ENCODE measurements around the gene BZW2. TPM values are rescaled to one million over a fixed set of nuclear protein-coding genes. Genes with fewer than 3 reads are reported as not detected.

Gene BZW2
- 65.3 and 102 TPM in 2 replicates for total RNA-seq

GRCh38 chr7:16645593-16646471, at the start of gene BZW2, which contains the start of gene ANKMY2:
BZW2 (plus strand) TSS chr7:16646181; CDS start chr7:16665444, 19,263 bp downstream.
ANKMY2 (minus strand) TSS chr7:16645754; CDS start chr7:16645573, 181 bp downstream.

GRCh38 chr7:16753102-16753931, 107.3 kb downstream of the BZW2 start, which contains the start of gene TSPAN13:
TSPAN13 (plus strand) TSS chr7:16753755; CDS start chr7:16753968, 213 bp downstream.

Other genes with a start within 250 kb of the BZW2 start
- 0.65 and 3.2 TPM in 2 replicates for gene CRPPA, start 224.6 kb upstream of the BZW2 start, total RNA-seq
- 13.1 TPM in 1 of 2 replicates, not detected in the other for gene SOSTDC1, start 180.4 kb upstream of the BZW2 start, total RNA-seq
- gene LRRC72, start 119.4 kb upstream of the BZW2 start, total RNA-seq: not detected in 2 replicates
- 13.2 and 14.3 TPM in 2 replicates for gene ANKMY2, start 427 bp upstream of the BZW2 start, total RNA-seq
- gene TSPAN13, start 107.6 kb downstream of the BZW2 start, total RNA-seq: 10.6 and 14.7 TPM in 2 replicates
- 0.13 and 1.6 TPM in 2 replicates for gene AGR2, start 158.8 kb downstream of the BZW2 start, total RNA-seq
- not detected in 2 replicates for gene AGR3, start 235.8 kb downstream of the BZW2 start, total RNA-seq